ENCODE results near the gene SCAMP4.

- TF ChIP-seq CTCF (IDR thresholded peaks at IDR 0.05) (no peak), POLR2A (IDR thresholded peaks at IDR 0.05) (no peak)
Observed at GRCh38 chr19:1912760-1913505, 7.7 kb downstream of the SCAMP4 start.

Data from adrenal gland (tissue), 5 donors.